B cell (primary cell): Measurements from ENCODE around the gene PDPN. TPM values are rescaled to one million over a fixed set of nuclear protein-coding genes. Genes with fewer than 3 reads are reported as not detected.

Experiments used
- ATAC-seq: fragments of 200-7000 bp; cut with Tn5 transposase; one replicate; pipeline ENCODE4 v1.10.0; 2021; ENCODE audit warnings: low read depth, mild to moderate bottlenecking, moderate number of reproducible peaks, moderate library complexity
- CTCF ChIA-PET: fragments of 350-600 bp; sonication (Branson Sonifier 250); formaldehyde crosslinking; loops from one replicate; lab custom pipeline; 2021; ENCODE audit warnings: antibody characterized with exemption, inconsistent platforms; lab: Charles Lee
- POLR2A ChIA-PET: fragments of 350-600 bp; sonication (Branson Sonifier 250); formaldehyde crosslinking; loops from one replicate; lab custom pipeline; 2021; ENCODE audit warnings: antibody characterized with exemption; lab: Charles Lee
- DNase-seq: peaks from one replicate; pipeline ENCODE4 v3.0.0; 2013
- H2AFZ ChIP-seq: 2 replicates; pipeline ENCODE4 v1.6.1; 2012; ENCODE audit warnings: mild to moderate bottlenecking, low read depth, low read length; ENCODE audit not compliant: insufficient read depth, poor library complexity, severe bottlenecking
- H3K27ac ChIP-seq, 2 donors: 1 replicate in 1 of 2; 2 replicates in 1 of 2; pipeline ENCODE4 v1.5.1; 2012 to 2013; ENCODE audit warnings: low read length in 2 of 2, mild to moderate bottlenecking in 2 of 2, moderate library complexity in 1 of 2
- H3K27me3 ChIP-seq, 4 experiments: fragments of 200-600 bp in 1 of 4; sonication (generic) in 1 of 4; replicated peaks in 1 of 4; 1 replicate in 2 of 4; 2 replicates in 2 of 4; pipeline versions ENCODE4 v1.6.1 to v1.7.0; 2013 to 2016; ENCODE audit warnings: low read length in 3 of 4, mild to moderate bottlenecking in 2 of 4, mixed read lengths in 1 of 4, moderate library complexity in 1 of 4; ENCODE audit not compliant: insufficient read depth in 4 of 4, control insufficient read depth in 3 of 4; ENCODE audit errors: control extremely low read depth in 1 of 4
- H3K36me3 ChIP-seq, 2 experiments: replicated peaks in 1 of 2; 1 replicate in 1 of 2; 2 replicates in 1 of 2; pipeline versions ENCODE4 v1.6.1 to v1.7.1; 2013; ENCODE audit warnings: low read length in 1 of 2; ENCODE audit not compliant: insufficient read depth in 2 of 2, control insufficient read depth in 1 of 2; ENCODE audit errors: control extremely low read depth in 1 of 2, extremely low read depth in 1 of 2
- H3K4me1 ChIP-seq, 2 donors: fragments of 200-600 bp in 1 of 2; sonication (generic) in 1 of 2; 1 replicate in 1 of 2; 2 replicates in 1 of 2; pipeline versions ENCODE4 v1.5.1 to v1.6.1; 2013 to 2017; ENCODE audit warnings: low read length in 2 of 2; ENCODE audit not compliant: control insufficient read depth in 2 of 2, insufficient read depth in 2 of 2
- H3K4me2 ChIP-seq: replicated peaks from 2 replicates; pipeline ENCODE3; 2012; ENCODE audit warnings: mild to moderate bottlenecking, low read depth, low read length; ENCODE audit not compliant: poor library complexity, severe bottlenecking
- H3K4me3 ChIP-seq, 5 experiments: fragments of 200-600 bp in 1 of 5; sonication (generic) in 1 of 5; 1 replicate in 3 of 5; 2 replicates in 2 of 5; pipeline versions ENCODE4 v1.5.1 to v1.7.0; 2011 to 2016; ENCODE audit warnings: low read length in 4 of 5, mild to moderate bottlenecking in 4 of 5, low read depth in 2 of 5, control low read depth in 1 of 5, moderate library complexity in 1 of 5; ENCODE audit not compliant: insufficient read depth in 1 of 5; ENCODE audit errors: control extremely low read depth in 1 of 5, extremely low read depth in 1 of 5
- H3K79me2 ChIP-seq: fragments of 200-600 bp; sonication (generic); one replicate; pipeline ENCODE4 v1.6.0; 2016; ENCODE audit warnings: low read length; ENCODE audit not compliant: control insufficient read depth, insufficient read depth
- H3K9ac ChIP-seq: fragments of 200-600 bp; sonication (generic); 2 replicates; pipeline ENCODE4 v1.6.1; 2017; ENCODE audit warnings: mild to moderate bottlenecking, low read length, moderate library complexity
- H3K9me3 ChIP-seq, 3 donors: one replicate each; pipeline versions ENCODE4 v1.6.1 to v1.7.1; 2013; ENCODE audit warnings: low read length in 2 of 3; ENCODE audit not compliant: control insufficient read depth in 2 of 3, insufficient read depth in 1 of 3; ENCODE audit errors: control extremely low read depth in 1 of 3
- H4K20me1 ChIP-seq: 2 replicates; pipeline ENCODE4 v1.6.0; 2012; ENCODE audit warnings: mild to moderate bottlenecking, low read length; ENCODE audit not compliant: insufficient read depth, control insufficient read depth, poor library complexity, severe bottlenecking
- H3K27ac Mint-ChIP-seq: one replicate; pipeline ENCODE4 v1.8.0; 2021; ENCODE audit warnings: mixed read lengths
- H3K27me3 Mint-ChIP-seq: one replicate; pipeline ENCODE4 v1.8.0; 2021; ENCODE audit warnings: mixed read lengths
- H3K4me1 Mint-ChIP-seq: one replicate; pipeline ENCODE4 v1.8.0; 2021; ENCODE audit warnings: mixed read lengths
- H3K4me3 Mint-ChIP-seq: one replicate; pipeline ENCODE4 v1.8.0; 2021; ENCODE audit warnings: mixed read lengths
- H3K9me3 Mint-ChIP-seq: one replicate; pipeline ENCODE4 v1.8.0; 2022; ENCODE audit warnings: mixed read lengths; ENCODE audit not compliant: insufficient read depth
- CTCF ChIP-seq: fragments of 200-600 bp; IDR thresholded peaks from one replicate; pipeline ENCODE4 v1.8.0; 2022; ENCODE audit warnings: antibody characterized with exemption, mild to moderate bottlenecking
- EZH2 ChIP-seq: IDR thresholded peaks from 2 replicates; pipeline ENCODE4 v1.6.1; 2012; ENCODE audit warnings: borderline replicate concordance, low read depth, mild to moderate bottlenecking, moderate library complexity, low read length; ENCODE audit not compliant: insufficient read depth, poor library complexity, severe bottlenecking
- WGBS: methylation state at CpG from one replicate; pipeline ENCODE4 v1.1.5; 2013; ENCODE audit warnings: missing lambda C conversion rate; ENCODE audit not compliant: insufficient coverage; 5-methylcytosine and 5-hydroxymethylcytosine counted together
- intact Hi-C: fragments of 100-400 bp; cut with micrococcal nuclease; formaldehyde crosslinking; loops from one replicate; pipeline ENCODE4 v1.10.0; 2022
- polyA plus RNA-seq: library from polyadenylated mRNA; depleted of rRNA; stranded (reverse); fragments of >200 nt; gene quantifications from 2 replicates; pipeline ENCODE4 v1.2.3, GENCODE V29; 2012
- total RNA-seq, 2 donors: library from RNA; stranded (reverse); fragments of 120-200 nt in 1 of 2; gene quantifications; 1 replicate in 1 of 2; 2 replicates in 1 of 2; pipeline versions ENCODE4 v1.2.3 to v1.2.4, GENCODE V29; 2013 to 2022

The PDPN gene
- total and polyA plus RNA-seq, 2 donors (not counting 1 experiment from before 2014, with no cell fraction given), result not detected

- intact Hi-C loops, result no loop called here
Observed at GRCh38 chr1:13662493-13662892, 78.9 kb downstream of the PDPN start.

More at GRCh38 chr1:13662493-13662892, 78.9 kb downstream of the PDPN start:
- Histone ChIP-seq H3K4me3 (no peak overlapping the region), H3K36me3 (no peaks in the 10 kb centered on the region), H3K27me3 (no peaks in the 10 kb centered on the region), H3K27ac (no peak overlapping the region), H3K79me2 (peaks cover 12% of the 10 kb centered on the region), H4K20me1 (no peaks in the 10 kb centered on the region), H3K9me3 (peaks cover 0 to 4% (median 2%) of the 10 kb centered on the region in 3 donors), H2AFZ (no peak overlapping the region), H3K4me2 (no peak overlapping the region), H3K9ac (no peak overlapping the region), H3K4me1 (peaks cover 22 to 23% of the 10 kb centered on the region in 2 donors)
- TF ChIP-seq EZH2 (no peak), CTCF (no peak)
- H3K27me3 Mint-ChIP-seq, result peaks cover 3% of the 10 kb centered on the region
- no peak overlapping the region for H3K4me3 Mint-ChIP-seq
- H3K4me1 Mint-ChIP-seq, result peaks cover 31% of the 10 kb centered on the region
- ChIA-PET CTCF (interaction anchor here (0.6 to 13.6 kb wide), 8 partner anchors 45 to 167 kb away, joined by 3 to 265 read pairs (median 3); no protein-coding TSS in a partner anchor), POLR2A (interaction anchor here (0.6 to 1.6 kb wide), 4 partner anchors 63 to 269 kb away, joined by 3 to 7 read pairs (median 3); no protein-coding TSS in a partner anchor)
- no peak for ATAC-seq
- WGBS, result no CpG with 5 or more reads among the region's 4 CpGs
- peaks cover 3% of the 10 kb centered on the region for H3K9me3 Mint-ChIP-seq
- no peak overlapping the region for H3K27ac Mint-ChIP-seq
- no peak for DNase-seq
